Measurements from ENCODE around the gene PCSK4. TPM values are rescaled to one million over a fixed set of nuclear protein-coding genes. Genes with fewer than 3 reads are reported as not detected.

PCSK4 gene
- total RNA-seq, 1 donor from 2014 or later, result 0.53 TPM

GRCh38 chr19:1488282-1488601 lies 1.9 kb downstream of the PCSK4 start:
- Histone ChIP-seq H3K27me3 (ENCODE audit: control insufficient read depth, insufficient read depth, low read length) (no peaks in the 10 kb centered on the region), H3K4me3 (ENCODE audit: low read depth, low read length) (no peak overlapping the region), H3K36me3 (ENCODE audit: control insufficient read depth, insufficient read depth, low read length) (no peaks in the 10 kb centered on the region)
- DNase-seq (ENCODE audit: low read depth) (no peak), FAIRE-seq (no peak)
- no peak for TF ChIP-seq CTCF (IDR thresholded peaks at IDR 0.05; ENCODE audit: insufficient read depth, low read length, severe bottlenecking)

- FAIRE-seq (no peak), DNase-seq (ENCODE audit: low read depth) (no peak)
- H3K4me3 ChIP-seq (ENCODE audit: low read depth, low read length), result no peak overlapping the region
- no peaks in the 10 kb centered on the region for H3K36me3 ChIP-seq (ENCODE audit: control insufficient read depth, insufficient read depth, low read length)
- no peaks in the 10 kb centered on the region for H3K27me3 ChIP-seq (ENCODE audit: control insufficient read depth, insufficient read depth, low read length)
- TF ChIP-seq CTCF (IDR thresholded peaks at IDR 0.05; ENCODE audit: insufficient read depth, low read length, severe bottlenecking), result no peak
Measured at GRCh38 chr19:1487576-1488281, 2.4 kb downstream of the PCSK4 start.

DNA sequence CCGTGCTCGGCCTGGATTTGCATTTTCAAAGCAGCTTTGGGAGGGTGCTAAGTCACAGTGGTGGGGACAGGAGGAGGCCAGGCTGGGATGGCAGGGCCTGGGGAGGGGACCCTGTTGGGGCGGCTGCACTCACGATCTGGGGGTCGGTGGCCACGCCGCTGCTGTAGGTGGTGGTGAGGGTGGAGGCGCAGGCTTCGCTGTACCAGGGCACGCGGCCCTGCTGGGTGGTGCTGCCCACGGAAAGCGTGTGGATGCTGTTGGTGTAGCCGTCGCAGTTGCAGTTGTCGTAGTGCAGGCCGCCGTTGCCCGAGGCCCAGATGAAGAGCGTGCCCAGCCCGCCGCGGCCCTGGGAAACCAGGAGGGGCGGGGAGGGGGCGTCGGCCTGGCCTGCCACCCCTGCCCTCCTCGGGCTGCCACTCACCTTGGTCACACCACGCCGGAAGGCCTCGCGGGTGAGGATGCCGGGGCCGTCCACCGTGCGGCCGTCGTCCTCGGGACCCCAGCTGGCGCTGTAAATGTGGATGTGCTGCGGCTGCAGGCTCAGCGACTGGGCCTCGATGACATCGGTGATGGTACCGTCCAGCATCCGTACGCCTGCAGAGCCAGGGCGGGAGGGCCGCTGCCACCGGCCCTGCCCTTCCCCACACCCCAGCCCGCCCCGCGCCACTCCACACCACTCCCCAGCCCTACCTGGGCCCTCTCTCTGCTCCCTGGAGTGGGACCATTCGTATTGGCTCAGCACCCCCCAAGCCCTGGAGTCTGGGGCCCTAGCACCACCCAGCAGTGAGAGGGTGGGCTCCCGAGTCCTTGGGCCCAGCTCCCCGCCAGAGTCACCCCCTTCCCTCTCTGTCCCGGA lies 3.2 kb downstream of the PCSK4 start:
- no peak for FAIRE-seq
- H3K36me3 ChIP-seq (ENCODE audit: control insufficient read depth, insufficient read depth, low read length), result no peaks in the 10 kb centered on the region
- DNase-seq (ENCODE audit: low read depth), result no peak
- no peak for TF ChIP-seq CTCF (IDR thresholded peaks at IDR 0.05; ENCODE audit: insufficient read depth, low read length, severe bottlenecking)
- H3K27me3 ChIP-seq (ENCODE audit: control insufficient read depth, insufficient read depth, low read length), result no peaks in the 10 kb centered on the region
- H3K4me3 ChIP-seq (ENCODE audit: low read depth, low read length), result no peak overlapping the region

GRCh38 chr19:1483979-1484428 lies 6.1 kb downstream of the PCSK4 start:
- H3K36me3 ChIP-seq (ENCODE audit: control insufficient read depth, insufficient read depth, low read length), result no peaks in the 10 kb centered on the region
- H3K27me3 ChIP-seq (ENCODE audit: control insufficient read depth, insufficient read depth, low read length), result no peaks in the 10 kb centered on the region
- DNase-seq (ENCODE audit: low read depth) (no peak), FAIRE-seq (no peak)
- no peak for TF ChIP-seq CTCF (IDR thresholded peaks at IDR 0.05; ENCODE audit: insufficient read depth, low read length, severe bottlenecking)
- H3K4me3 ChIP-seq (ENCODE audit: low read depth, low read length), result no peak overlapping the region

DNA sequence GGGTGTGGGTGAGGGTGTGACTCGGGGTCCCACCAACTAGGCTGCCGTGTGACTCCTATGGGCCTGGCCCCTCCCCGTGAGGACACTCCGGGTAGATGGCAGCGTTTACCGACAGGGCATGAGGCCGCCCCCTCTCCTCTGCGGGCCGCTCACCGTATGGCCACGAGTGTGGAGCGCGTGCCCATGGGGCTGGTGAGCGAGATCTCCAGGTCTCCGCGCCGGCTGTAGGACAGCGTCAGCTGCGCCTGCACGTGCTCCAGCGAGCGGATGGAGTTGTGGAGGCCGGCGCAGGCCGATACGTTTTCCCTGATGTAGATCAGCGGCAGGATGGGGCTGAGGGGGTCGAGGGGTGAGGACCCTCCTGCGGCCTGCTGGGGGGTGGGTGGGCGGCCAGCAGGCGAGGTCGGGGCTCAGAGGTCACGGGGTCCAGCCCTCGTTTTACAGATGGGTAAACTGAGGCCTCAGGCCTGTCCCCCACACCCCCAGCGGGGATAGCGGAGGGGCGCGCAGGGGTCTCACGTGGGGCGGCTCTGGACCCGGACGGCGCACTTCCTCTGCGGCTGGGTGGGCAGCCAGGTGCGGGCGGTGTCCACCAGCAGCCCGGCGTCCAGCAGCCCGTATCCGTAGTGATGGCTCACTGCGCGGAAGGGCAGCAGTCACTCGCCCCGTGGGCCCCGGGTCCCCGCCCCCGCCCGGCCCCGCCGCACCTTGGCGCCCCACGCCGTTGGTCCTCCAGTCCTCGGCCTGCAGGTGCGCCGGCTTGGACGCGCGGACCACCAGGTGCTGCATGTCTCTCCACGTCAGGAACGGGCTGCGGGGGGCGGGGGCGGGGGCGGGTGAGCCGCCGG lies 6.8 kb downstream of the PCSK4 start:
- Histone ChIP-seq H3K27me3 (ENCODE audit: control insufficient read depth, insufficient read depth, low read length) (no peaks in the 10 kb centered on the region), H3K36me3 (ENCODE audit: control insufficient read depth, insufficient read depth, low read length) (no peaks in the 10 kb centered on the region), H3K4me3 (ENCODE audit: low read depth, low read length) (no peak overlapping the region)
- no peak for FAIRE-seq
- no peak for TF ChIP-seq CTCF (IDR thresholded peaks at IDR 0.05; ENCODE audit: insufficient read depth, low read length, severe bottlenecking)
- DNase-seq (ENCODE audit: low read depth), result no peak

Measured in bronchial epithelial cell (primary cell).